Measurements from ENCODE around the gene KIAA0586. TPM values are rescaled to one million over a fixed set of nuclear protein-coding genes. Genes with fewer than 3 reads are reported as not detected.

Gene KIAA0586
- 41.3 TPM for total RNA-seq

DNA sequence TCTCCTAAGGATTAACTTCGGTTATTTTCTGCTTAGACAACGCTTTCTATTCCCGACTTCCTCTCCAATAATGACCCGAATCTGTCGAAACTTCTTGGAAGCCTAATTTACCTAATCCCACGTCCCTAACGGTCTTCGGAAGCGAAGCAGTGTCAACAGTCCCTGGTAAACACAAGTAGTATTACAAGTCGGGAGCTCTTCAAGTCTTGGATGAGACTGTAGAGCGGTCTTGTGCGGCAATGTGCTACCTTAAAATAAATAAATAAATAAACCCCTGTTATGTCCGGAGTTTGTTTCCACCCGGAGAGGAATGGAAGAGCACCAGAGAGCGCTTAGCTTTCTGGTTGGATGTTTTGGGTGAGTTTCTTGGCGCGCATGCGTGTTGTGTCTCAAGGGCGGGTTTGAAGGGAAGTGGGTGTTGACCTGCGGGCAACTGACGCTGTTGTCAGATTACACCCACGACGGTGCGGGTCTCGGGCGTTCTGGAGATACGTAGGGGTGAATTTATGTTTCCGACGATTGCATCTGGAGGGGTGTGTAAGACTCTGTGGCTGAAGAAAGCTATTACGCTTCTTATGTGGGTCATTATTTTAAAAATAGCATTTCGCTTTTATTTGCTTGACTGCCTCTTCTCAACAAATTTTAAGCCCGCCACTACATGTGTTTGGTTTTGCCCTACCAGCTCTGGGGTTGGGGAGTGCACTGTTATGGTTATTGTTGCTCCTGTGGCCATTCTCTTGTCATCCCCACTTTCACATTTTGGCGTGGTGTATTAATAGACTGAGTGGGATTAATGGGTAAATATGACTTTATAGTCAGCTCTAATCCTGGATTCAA, at the start of gene KIAA0586, which contains the start of gene TIMM9:
KIAA0586 (plus strand) TSS at position 439 of the 837 bp plus-strand sequence. CDS start 546 bp downstream, outside the sequence.
TIMM9 (minus strand) TSS at position 251 of the 837 bp plus-strand sequence. CDS start 15,586 bp downstream, outside the sequence.

DNA sequence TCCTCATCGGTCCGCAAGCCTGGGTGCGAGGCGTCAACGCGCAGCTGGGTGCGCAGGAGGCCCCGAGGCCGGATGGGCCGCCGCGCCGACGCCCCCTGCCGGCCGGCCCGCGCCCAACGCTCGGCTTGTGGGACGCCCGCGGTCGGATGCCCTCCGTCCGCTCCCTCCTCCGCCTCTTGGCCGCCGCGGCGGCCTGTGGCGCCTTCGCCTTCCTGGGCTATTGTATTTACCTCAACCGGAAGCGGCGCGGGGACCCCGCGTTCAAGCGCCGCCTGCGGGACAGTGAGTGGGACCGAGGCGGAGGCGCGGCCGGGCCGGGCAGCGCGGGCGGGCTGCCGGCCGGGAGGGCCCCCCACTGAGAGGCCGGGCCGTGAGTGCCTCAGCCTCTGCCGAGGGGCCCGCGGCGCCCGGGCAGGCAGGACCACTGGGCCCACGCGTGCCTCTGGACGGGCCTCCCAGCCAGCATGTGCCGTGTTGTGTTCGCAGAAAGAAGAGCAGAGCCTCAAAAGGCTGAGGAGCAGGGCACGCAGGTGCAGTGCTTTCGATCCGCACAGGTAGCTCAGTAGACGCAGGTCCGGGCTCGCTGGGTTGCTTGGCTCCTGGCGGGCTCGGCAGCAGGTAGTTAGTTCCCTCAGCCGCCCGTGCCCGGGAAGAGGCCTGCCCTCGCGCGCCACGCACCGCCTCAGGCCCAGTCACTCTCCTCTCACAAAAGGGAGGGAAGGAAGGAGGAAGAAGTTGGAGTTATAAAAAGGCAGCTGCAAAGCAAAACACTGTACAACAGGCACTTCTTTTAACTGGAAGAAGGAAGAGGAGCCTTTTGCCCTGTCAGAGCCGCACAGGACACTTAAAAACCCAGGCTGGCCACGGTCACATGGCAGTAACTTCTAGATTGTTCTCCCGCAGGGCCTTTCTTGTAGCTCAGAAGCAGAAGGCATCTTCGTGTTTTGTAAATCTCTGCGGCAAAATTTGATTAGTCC, 31.4 kb upstream of the KIAA0586 start, which contains the start of gene TOMM20L:
TOMM20L (plus strand) TSS at position 119 of the 977 bp plus-strand sequence; CDS start at position 147, 28 bp downstream.

Small RNAs within 50 kb of the gene (small RNA-seq; reads per million reads assigned to genes)
- gene HSBP1P1 (ENCODE audit: low replicate concordance): not detected
- gene RF00019 (ENCODE audit: low replicate concordance): not detected

Other genes starting within 250 kb of the KIAA0586 start
- 109 TPM for gene ACTR10, start 227.6 kb upstream of the KIAA0586 start, total RNA-seq
- 71.7 TPM for gene PSMA3, start 182.9 kb upstream of the KIAA0586 start, total RNA-seq
- 77.9 TPM for gene ARID4A, start 129.2 kb upstream of the KIAA0586 start, total RNA-seq
- gene TOMM20L, start 31.8 kb upstream of the KIAA0586 start, total RNA-seq: not detected
- 21.3 TPM for gene TIMM9, start 188 bp upstream of the KIAA0586 start, total RNA-seq
- gene DACT1, start 210.2 kb downstream of the KIAA0586 start, total RNA-seq: 269 TPM

Measured in parietal lobe (tissue), 2 donors.